CD4-positive, alpha-beta T cell treated with Interleukin-17A for 4 hours (primary cell): ENCODE measurements around the gene MAD2L1BP.
"Not testable (repeated sequence)": the region's sequence is repeated elsewhere in the genome, so short reads cannot be mapped to it uniquely, and the experiment has no call there.

ENCODE experiments used
- DNase-seq: peaks from one replicate; pipeline ENCODE4 v3.0.0-alpha.2; 2020; ENCODE audit warnings: mixed read lengths

Gene MAD2L1BP

DNA sequence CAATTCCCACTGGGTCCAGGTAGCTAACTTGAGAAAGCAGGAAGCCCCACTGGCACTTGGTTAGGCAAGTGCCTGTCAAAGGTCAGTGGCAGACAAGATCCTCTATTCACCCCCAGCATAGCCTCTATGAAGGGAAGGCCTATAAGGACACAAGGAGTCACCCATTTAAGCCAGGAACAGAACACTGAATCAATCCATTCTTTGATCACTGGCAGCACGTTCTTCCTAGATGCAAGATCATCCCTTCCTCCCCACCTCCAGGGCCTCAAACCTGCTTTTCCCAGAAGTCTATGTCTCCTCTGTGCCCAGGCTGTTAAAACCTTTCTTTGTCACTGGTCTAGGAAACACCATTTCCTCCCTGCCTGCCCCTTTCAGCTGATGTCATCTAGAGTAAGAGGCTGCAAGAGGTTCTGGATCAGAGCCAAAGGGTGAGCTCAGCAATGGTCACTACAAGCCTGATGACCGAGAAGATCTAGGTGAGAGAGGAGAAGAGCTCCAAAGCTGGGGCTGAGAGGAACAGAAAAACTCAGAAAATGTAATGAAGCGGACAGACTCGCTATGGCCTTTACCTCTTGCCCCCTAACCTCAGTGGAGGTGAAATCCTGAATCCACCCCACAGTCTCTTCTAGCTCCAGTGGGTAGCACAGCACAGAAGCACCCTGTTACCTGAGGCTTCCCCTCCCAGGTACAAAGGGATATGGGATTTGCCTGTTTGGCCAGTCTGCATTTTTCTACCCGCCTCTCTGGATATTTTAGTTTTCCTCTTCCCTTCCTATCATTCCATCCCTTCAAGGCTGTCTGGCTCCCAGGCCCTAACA, 8.4 kb upstream of the MAD2L1BP start:
- no peak for DNase-seq

DNA sequence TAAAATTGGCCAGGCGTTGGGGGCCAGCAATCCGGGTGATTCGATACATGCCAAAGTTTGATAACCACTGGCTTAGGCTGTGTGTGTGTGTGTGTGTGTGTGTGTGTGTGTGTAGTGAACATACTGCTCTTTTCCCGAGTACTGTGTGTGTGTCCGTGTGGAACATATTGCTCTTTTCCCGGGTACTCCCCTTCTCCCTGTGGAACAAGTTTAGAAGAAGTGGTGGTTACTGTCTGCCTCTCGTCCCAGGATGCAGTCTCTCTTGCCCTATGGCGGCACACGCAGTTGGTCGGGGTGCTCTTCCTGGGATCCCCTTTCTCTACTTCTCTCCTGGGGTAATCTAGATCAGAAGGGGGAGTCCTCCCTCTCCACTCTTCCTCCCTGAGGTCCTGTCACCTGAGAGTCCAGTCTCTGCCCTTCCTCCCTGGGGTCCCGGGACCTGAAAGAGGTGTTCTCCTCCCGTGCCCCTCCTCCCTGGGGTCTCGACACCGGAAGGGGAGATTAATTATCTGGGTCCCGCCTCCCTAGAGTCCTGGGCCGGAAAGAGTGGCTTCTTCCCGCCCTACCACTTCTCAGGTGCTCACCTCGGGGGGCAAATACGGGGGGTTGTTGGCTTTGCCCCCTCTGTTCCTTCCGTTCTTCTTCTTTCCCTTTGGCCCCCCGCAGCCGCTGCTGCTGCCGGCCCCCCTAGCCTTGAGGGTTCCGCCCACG, 7.1 kb upstream of the MAD2L1BP start:
- DNase-seq, result peak; percentile 63

DNA sequence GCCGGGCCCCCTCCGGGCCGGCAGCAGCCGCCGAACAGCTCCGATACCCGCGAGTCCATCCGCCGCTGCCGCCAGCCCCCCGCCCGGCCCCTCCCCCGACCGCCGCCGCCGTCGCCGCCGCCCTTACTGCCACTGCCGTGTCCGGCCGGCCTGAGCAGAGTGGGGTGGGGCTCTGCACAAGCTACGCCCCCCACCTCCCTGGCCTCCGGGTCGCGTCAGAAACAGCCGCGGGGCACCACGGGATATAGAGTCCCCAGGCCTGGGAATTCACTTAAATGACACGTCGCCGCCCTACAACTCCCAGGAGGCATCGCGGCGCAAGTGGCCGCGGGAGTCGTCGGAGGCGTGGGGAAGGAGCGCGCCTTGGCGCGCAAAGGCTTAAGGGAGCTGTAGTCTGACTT, 6.5 kb upstream of the MAD2L1BP start, which contains the start of gene GTPBP2:
TSS of gene GTPBP2 (minus strand) at position 161 of the 401 bp plus-strand sequence. CDS start at position 59, 102 bp downstream.
- peak; percentile 95 for DNase-seq

- peak; percentile 87 for DNase-seq
These were observed 5.9 kb upstream of the MAD2L1BP start for GRCh38 chr6:43629505-43630300.

- no peak for DNase-seq
These were observed 4.5 kb upstream of the MAD2L1BP start for GRCh38 chr6:43630980-43631619.

DNA sequence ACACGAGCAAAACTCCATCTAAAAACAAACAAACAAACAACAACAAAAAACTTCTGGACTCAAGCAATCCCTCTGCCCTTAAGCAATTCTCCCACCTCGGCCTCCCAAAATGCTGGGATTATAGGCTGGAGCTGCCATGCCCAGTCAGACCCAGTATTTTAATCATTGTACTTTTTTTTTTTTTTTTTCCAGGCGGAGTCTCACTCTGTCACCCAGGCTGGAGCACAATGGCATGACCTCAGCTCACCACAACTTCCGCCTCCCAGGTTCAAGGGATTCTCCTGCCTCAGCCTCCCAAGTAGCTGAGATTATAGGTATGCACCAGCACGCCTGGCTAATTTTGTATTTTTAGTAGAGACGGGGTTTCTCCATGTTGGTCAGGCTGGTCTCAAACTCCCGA, 2.6 kb upstream of the MAD2L1BP start:
- DNase-seq, result not testable (repeated sequence)

DNA sequence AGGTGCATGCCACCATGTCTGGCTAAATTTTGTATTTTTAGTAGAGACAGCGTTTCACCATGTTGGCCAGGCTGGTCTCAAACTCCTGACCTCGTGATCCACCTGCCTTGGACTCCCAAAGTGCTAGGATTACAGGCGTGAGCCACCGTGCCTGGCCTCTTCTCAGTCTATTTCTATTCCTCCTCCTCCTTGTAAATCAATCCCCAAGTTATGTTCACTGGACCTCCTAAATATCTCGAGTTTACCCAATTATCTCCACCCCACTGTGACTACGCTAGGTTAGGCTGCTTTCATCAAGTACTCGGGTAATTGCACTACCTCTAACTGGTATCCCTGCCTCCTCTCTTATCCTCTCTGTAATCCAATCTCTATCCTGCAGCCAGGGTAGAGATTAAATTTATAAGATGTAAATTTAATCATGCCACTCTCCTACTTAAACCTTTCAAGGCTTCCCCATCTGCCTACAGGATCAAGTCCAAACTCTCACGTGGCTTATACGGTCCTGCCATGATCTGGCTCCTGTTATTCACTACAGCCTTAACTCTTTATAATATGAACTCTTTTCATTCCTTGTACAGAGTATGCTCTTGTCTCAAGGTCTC, 837 bp upstream of the MAD2L1BP start:
- no peak for DNase-seq

GRCh38 chr6:43636308-43636659, 644 bp downstream of the MAD2L1BP start:
- DNase-seq, result peak; percentile 30

DNA sequence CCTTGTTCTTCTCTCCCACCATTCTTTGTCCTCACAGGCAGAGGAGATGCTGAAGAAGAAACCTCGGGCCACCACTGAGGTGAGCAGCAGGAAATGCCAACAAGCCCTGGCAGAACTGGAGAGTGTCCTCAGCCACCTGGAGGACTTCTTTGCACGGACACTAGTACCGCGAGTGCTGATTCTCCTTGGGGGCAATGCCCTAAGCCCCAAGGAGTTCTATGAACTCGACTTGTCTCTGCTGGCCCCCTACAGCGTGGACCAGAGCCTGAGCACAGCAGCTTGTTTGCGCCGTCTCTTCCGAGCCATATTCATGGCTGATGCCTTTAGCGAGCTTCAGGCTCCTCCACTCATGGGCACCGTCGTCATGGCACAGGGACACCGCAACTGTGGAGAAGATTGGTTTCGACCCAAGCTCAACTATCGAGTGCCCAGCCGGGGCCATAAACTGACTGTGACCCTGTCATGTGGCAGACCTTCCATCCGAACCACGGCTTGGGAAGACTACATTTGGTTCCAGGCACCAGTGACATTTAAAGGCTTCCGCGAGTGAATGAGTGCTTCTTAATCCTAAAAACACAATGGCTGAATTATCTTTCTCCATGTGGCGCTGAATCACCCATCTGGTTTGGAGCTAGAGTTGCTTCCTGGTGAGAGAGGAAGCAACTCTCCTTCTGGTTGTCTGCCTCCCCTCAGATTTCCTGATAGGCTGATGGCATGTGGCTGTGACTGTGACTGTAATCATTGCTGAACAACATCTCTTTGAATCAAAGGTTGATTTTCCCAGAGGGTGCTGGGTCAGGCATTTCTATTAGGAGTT, 4.6 kb downstream of the MAD2L1BP start:
- no peak for DNase-seq

- peak; percentile 77 for DNase-seq
These were observed 9.4 kb downstream of the MAD2L1BP start, which contains the start of gene RSPH9 for GRCh38 chr6:43644940-43645612. Gene RSPH9 (plus strand): TSS chr6:43645036. CDS start chr6:43645099, 63 bp downstream.

- no peak for DNase-seq
These were observed 9.9 kb downstream of the MAD2L1BP start for GRCh38 chr6:43645613-43645964.

- DNase-seq, result no peak
These were observed 12.0 kb downstream of the MAD2L1BP start for GRCh38 chr6:43647613-43648012.

DNA sequence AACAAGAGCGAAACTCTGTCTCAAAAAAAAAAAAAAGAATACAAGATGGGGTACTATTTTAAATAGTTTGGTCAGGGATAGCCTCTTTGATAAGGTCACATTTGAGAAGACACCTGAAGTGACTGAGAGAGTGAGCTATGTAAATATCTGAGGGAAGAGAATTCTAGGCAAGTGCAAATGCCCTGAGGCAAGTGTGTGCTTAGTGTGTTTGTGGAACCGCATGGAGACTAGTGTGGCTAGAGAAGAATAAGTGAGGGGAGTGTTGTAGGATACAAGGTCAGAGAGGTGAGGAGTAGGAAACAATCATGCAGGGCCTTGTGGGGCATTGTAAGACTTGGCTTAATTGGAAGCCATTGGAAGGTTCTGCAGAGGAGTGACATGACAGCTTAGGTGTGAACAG, 12.6 kb downstream of the MAD2L1BP start:
- no peak for DNase-seq

DNA sequence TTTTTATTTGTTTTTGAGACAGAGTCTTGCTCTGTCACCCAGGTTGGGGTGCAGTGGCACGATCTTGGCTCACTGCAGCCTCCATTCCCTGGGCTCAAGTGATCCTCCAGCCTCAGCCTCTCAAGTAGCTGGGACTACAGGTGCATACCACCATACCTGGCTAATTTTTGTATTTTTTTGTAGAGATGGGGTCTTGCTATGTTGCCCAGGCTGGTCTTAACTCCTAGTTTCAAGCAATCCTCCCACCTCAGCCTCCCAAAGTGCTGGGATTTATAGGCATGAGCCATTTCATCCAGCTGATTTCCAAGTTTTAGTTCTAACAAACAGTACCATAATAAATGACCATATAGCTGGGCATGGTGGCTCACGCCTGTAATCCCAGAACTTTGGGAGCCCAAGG, 17.2 kb downstream of the MAD2L1BP start:
- DNase-seq, result not testable (repeated sequence)

- DNase-seq, result no peak
These were observed 21.7 kb downstream of the MAD2L1BP start for GRCh38 chr6:43657221-43657802.

DNA sequence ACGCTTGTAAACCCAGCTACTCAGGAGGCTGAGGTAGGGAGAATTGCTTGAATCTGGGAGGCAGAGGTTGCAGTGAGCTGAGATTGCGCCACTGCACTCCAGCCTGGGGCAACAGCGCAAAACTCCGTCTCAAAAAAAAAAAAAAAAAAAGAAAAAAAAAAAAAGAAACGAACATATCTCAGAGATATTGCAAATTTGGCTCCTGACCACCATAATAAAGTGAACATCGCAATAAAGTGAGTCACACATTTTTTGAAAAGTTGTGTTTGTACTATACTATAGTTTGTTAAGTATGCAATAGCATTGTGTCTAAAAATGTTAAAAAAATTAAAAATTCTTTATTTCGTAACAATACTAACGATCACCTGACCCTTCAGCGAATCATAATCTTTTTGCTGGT, 22.5 kb downstream of the MAD2L1BP start:
- no peak for DNase-seq

- not testable (repeated sequence) for DNase-seq
These were observed 27.3 kb downstream of the MAD2L1BP start for GRCh38 chr6:43662948-43663347.

DNA sequence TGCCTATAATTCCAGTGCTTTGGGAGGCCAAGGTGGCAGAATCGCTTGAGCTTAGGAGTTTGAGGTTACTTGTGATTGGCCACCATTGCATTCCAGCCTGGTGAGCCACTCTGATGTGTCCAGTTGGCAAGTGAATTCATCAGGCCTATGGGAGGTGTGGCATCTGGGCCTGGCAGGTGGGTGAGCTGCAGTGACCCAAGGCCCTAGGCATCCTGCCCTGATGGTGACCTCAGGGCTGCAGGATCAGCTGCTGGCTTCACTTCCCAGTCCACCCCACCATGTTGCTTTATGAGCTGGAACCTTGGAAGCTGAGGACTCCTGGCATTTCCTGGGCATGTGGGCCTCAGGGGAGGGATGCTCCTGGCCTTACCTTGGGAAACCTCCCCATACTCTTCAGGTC, 29.7 kb downstream of the MAD2L1BP start:
- no peak for DNase-seq

DNA sequence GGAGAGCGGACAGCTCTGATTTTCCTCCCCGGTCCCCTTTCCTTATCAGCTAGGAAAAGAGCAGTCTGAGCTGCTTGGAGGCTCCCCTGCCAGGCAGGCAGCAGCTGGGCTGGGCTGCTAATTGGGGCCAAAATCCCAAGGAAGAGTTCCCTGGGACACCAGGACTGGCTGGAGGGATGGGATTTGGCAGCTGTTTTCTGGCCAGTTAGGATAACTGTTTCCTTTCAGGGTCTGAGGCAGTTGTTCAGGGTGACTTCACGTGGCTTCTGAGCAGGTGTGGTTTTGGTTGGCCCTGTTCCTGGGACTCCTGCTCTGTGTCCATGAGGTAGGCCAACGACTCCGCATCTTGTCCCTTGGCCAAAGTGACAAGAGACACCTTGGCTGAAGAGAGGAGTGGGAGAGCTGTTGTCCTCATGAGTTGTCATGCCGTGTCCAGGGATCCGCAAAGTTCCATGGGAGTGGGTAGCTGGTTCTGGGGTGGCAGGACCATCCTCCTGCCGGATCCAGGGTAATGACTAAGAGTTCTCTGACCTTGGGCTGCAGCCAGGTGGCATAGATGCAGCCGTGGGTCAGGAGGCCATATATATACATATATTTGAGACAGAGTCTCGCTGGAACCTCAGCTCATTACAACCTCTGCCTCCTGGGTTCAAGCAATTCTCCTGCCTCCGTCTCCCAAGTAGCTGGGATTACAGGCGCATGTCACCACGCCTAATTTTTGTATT, 30.7 kb downstream of the MAD2L1BP start:
- DNase-seq, result no peak
